IMR-90 (cell line): ENCODE measurements around the gene PLEKHH1.

Experiments used
- CEBPB ChIP-seq: IDR thresholded peaks from 2 replicates; pipeline ENCODE4 v1.6.1; 2012; ENCODE audit warnings: low read depth, low read length, improper control_type of control experiment
- CHD1 ChIP-seq: IDR thresholded peaks from 2 replicates; pipeline ENCODE4 v1.6.1; 2012; ENCODE audit warnings: low read depth, low read length, improper control_type of control experiment
- CTCF ChIP-seq: conservative IDR thresholded peaks from 2 replicates; pipeline ENCODE4 v1.5.1; 2012; ENCODE audit warnings: mild to moderate bottlenecking, low read depth, low read length, improper control_type of control experiment
- ELK1 ChIP-seq: fragments of 150-350 bp; IDR thresholded peaks from 2 replicates; pipeline ENCODE4 v1.6.1; 2016; ENCODE audit warnings: low read depth, mild to moderate bottlenecking, low read length, moderate library complexity, borderline replicate concordance
- MAFK ChIP-seq: IDR thresholded peaks from 2 replicates; pipeline ENCODE4 v1.6.1; 2012; ENCODE audit warnings: low read depth, low read length, improper control_type of control experiment
- MAZ ChIP-seq: IDR thresholded peaks from 2 replicates; pipeline ENCODE4 v1.6.1; 2012; ENCODE audit warnings: low read depth, mild to moderate bottlenecking, low read length, improper control_type of control experiment, moderate library complexity, borderline replicate concordance
- MXI1 ChIP-seq: IDR thresholded peaks from 2 replicates; pipeline ENCODE4 v1.6.1; 2012; ENCODE audit warnings: low read depth, mild to moderate bottlenecking, low read length, moderate library complexity, borderline replicate concordance
- NFE2L2 ChIP-seq: fragments of 150-350 bp; IDR thresholded peaks from 2 replicates; pipeline ENCODE4 v1.6.1; 2016; ENCODE audit warnings: low read depth, mild to moderate bottlenecking, low read length
- POLR2A ChIP-seq: IDR thresholded peaks from 2 replicates; pipeline ENCODE4 v1.6.1; 2012; ENCODE audit warnings: mild to moderate bottlenecking, low read depth, low read length
- RAD21 ChIP-seq: IDR thresholded peaks from 2 replicates; pipeline ENCODE4 v1.6.1; 2012; ENCODE audit warnings: low read length, improper control_type of control experiment
- RCOR1 ChIP-seq: IDR thresholded peaks from 2 replicates; pipeline ENCODE4 v1.6.1; 2012; ENCODE audit warnings: mild to moderate bottlenecking, low read length, improper control_type of control experiment; ENCODE audit not compliant: insufficient replicate concordance
- RFX5 ChIP-seq: IDR thresholded peaks from 2 replicates; pipeline ENCODE4 v1.8.0; 2012; ENCODE audit warnings: low read depth, mild to moderate bottlenecking, low read length, moderate library complexity
- SMC3 ChIP-seq: fragments of 150-350 bp; IDR thresholded peaks from 2 replicates; pipeline ENCODE4 v1.6.1; 2016; ENCODE audit warnings: low read depth, mild to moderate bottlenecking, antibody characterized with exemption, low read length, moderate library complexity
- TF ChIP-seq, protein P1 (sequence below): fragments of 150-350 bp; IDR thresholded peaks from 2 replicates; pipeline ENCODE4 v1.6.1; 2017; ENCODE audit warnings: mild to moderate bottlenecking, antibody characterized with exemption, low read length, low read depth

GRCh38 chr14:67497716-67498115 is 35.4 kb upstream of the PLEKHH1 start:
- no peak for TF ChIP-seq CTCF
- no peak for TF ChIP-seq SMC3
- TF ChIP-seq CEBPB = no peak
- no peak for TF ChIP-seq CHD1
- no peak for TF ChIP-seq POLR2A
- TF ChIP-seq RAD21 = no peak
- TF ChIP-seq RCOR1 = no peak
- TF ChIP-seq NFE2L2 = no peak
- TF ChIP-seq, protein P1, sequence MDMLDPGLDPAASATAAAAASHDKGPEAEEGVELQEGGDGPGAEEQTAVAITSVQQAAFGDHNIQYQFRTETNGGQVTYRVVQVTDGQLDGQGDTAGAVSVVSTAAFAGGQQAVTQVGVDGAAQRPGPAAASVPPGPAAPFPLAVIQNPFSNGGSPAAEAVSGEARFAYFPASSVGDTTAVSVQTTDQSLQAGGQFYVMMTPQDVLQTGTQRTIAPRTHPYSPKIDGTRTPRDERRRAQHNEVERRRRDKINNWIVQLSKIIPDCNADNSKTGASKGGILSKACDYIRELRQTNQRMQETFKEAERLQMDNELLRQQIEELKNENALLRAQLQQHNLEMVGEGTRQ = no peak
- no peak for TF ChIP-seq MXI1
- TF ChIP-seq MAZ = no peak
- no peak for TF ChIP-seq MAFK
- TF ChIP-seq ELK1 = no peak
- TF ChIP-seq RFX5 = no peak
